ELF-1 (cell line): ENCODE data around the gene DCANP1.

Experiments
- DNase-seq: peaks from one replicate; pipeline ENCODE4 v3.0.0-alpha.2; 2016; ENCODE audit warnings: low read depth, low spot score

DCANP1 gene

DNA sequence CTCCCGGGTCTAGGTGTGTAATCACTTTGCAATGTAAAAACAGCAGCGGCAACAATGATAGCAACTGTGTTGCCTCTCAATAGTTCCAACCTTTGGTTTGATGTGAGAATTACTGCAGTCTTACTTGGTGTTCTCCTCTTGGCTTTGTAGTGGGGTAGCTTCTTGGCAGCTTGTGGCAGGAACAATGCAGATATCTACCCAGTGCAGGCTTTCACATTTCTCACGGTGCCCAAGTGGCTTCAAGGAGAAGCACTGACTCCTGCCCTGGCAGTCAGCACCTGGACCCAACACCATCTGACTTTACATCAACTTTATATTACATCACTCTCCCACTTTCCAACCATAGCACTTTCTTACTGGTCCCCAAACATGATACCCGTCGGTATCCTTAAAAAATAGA is 33.4 kb upstream of the DCANP1 start:
- no peak for DNase-seq

DNA sequence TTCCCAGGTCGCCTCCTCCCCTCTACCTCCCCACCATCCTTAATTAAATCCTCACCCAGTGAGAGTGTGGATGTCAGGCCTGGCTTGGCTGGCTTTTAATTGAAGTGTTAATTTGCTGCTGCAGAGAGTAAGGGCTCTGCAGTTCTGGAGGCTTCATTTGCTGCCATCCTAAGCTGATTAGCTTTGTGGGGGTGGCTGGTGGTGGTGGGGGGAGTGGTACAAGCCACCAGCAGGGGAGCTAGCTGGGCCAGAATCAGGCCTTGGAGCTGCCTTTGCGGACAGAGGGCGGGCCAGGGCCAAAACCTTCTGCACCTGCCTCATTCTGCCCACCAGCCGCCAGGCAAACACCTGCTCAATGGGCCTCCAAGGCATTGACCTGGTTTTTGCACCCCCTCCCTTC is 31.8 kb upstream of the DCANP1 start:
- no peak for DNase-seq

DNA sequence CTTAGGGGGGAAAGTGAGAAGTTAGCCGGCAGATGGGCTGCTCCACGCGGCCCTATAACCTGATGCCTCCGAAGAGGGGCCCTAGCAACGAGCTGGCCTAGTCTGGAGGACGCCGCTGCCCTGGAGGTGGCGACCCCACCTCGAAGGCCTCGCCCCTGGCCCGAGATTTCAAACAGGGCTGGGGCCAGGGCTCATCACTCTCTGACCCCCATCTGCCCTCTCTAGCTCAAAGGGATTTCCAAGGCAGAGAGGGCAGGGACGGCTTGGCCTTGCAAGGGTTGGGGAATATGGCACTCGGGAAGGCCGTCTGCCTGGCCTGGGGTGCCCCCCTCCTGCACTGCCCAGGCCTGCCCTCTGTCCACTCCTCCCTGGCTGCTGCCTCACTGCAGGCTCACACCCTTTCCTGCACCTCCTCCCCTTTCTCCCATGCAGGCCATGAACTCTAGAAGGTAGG is 30.5 kb upstream of the DCANP1 start:
- DNase-seq, result no peak

DNA sequence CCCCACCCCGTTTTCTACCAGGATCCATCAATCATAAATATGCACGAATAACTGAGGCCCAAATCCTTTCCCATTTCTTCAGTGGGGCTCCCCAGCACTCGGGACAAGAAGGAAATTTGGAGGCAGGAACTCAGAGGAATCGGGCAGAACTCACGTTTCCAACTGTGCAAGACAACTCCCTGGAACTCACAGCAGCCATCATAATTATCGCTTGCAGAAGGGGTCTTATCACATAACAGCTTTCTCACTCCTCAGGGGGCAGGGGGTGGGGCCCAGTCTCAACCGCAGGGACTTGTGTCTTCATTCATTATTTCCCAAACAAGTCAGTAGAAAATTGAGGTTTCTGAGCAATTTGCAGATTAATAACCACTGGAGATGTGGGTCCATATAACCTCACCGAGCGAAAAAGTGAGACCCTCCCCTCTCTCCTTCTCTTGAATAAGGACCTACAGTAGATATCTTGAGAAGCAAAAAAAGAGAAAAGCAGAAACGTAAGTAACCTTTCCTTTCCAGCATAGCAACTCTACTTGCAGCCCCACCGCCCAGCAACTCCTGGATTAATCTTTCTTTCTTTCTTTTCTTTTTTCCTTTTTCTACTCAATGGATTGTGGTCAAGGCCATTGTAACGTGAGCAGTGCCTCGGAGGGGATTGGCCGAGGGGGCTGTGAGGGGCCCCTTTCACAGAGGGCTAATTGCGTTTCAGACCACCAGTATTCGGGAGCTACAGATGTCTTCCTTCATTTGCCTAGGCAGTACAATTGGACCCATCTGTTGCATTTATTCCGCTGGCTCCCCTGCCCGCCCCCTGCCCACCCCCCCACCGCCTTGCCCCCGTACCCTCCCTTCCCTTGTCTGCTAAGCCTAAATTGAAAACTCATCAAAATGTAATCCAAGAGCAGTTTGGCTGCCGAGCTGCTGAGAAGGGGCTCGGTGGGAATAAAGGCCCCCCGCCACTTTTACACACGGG is 29.8 kb upstream of the DCANP1 start:
- no peak for DNase-seq

DNA sequence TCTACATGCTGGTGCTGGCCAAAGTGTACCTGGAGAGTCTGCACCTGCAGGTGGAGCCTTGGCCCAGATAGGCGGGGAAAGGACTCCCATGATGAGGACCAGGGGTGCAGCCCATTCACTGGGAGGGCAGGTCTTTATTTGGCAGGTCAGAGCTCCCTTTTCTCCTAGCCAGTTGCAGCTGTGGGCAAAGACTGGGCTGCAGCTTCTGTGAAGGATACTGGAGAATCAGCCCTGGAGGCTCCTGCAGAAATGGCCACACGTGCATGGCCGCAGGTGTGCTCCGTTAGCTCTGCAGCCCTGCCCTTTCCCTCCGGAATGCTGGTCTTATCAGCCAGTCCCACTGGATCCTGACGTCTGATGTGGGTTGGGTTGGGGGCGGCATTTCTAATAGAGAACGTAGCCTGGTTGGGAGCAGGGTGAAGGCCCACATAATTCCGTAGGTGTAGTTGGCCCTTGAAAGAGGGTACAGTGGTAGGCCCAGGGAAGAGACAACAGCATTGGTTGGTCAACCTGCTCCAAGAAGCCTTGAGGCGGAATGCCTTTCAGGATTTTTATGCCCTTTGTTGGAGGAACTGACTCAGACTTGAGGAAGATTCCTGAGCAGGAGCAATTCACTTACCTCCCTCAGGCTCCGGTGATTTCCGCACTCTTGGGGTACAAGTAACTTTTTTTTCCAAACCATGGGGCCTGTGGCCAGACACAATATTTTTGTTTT is 27.0 kb upstream of the DCANP1 start:
- peak; percentile 70 for DNase-seq

DNA sequence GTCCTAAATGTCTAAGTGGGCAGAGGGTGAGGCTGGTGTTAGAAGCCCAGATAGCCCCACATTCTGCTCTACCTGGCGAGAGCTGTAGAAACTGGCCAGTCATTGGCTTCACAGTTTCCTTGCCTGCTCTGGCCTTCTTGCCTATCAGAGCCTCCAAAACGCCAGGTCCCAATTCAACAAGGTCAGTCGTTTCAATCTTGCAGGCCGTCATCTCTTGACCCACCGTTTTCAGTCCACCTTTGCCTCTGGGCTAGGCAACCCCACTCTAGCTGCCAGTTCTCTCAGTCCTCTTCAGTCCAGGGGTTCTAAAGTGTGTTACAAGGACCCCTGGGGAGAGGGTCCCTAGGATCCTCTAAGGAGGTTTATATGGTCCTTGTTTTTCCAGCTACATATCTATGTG is 25.0 kb upstream of the DCANP1 start:
- DNase-seq, result no peak

GRCh38 chr5:135471726-135472125 is 24.6 kb upstream of the DCANP1 start:
- DNase-seq, result no peak

DNA sequence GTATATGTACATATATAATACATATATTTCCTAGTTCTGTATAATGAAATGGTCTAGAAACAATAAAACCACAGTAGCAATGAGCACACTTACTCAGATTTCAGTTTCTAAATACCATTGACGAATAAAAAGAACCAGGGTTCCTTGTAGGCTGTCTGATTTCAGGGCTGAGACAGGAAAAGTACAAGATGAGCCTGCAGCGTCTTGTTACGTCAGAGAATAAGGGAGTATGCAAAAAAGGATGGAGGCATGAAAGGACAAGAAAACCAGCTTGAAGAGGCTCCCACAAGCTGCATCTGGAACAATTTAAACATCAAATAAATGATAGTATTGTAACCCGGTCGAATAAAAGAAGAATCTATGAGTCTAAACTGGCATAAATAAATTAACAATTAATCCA is 22.8 kb upstream of the DCANP1 start:
- no peak for DNase-seq

DNA sequence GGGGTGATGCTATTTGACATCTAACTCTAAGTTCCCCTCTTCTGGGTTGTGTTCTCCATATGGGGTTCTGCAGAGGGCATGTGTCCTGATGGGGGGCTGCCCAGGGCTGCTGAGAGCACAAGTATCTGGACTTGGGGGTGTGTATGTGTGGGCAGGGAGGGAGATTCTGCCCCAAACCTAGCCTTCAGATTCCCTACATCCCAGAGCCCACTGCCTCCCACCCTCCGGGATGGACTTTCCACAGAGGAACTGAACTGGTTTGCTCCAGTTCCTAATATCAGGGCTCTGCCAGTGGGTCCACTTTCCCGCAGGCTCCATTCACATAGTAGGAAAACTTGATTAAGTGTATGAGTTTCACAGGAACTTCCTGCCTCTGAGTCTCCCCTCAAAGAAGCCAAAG is 21.4 kb upstream of the DCANP1 start:
- DNase-seq, result no peak

- DNase-seq, result no peak
Measured at GRCh38 chr5:135467871-135468485, 20.8 kb upstream of the DCANP1 start.

DNA sequence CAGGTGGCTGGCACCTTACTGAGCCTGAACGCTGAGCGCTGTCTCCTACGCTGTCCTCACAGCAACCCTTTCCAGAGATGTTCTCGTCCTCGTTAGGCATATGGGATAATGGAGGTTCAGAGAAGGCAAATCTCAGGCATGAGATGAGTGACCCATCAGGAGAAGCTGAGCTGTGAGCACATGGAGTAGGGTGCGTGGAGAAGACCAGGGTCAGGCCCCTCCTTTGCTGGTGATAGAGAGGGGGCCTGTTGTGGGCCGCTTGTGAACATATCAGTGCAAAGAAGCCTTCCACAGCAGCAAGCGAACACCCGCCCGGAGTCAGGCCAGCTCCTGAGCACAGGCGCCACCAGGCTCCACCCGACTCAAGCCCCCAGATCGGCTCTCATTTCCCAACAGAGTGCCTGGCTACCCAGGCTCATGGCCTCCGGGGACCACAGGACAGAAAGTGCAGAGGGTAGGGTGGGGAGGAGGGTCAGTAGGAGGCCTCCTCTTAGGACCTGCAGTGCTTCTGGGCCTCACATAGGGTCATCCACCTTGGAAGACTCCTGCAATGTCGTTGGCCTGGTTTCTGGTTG is 20.0 kb upstream of the DCANP1 start:
- DNase-seq, result no peak

DNA sequence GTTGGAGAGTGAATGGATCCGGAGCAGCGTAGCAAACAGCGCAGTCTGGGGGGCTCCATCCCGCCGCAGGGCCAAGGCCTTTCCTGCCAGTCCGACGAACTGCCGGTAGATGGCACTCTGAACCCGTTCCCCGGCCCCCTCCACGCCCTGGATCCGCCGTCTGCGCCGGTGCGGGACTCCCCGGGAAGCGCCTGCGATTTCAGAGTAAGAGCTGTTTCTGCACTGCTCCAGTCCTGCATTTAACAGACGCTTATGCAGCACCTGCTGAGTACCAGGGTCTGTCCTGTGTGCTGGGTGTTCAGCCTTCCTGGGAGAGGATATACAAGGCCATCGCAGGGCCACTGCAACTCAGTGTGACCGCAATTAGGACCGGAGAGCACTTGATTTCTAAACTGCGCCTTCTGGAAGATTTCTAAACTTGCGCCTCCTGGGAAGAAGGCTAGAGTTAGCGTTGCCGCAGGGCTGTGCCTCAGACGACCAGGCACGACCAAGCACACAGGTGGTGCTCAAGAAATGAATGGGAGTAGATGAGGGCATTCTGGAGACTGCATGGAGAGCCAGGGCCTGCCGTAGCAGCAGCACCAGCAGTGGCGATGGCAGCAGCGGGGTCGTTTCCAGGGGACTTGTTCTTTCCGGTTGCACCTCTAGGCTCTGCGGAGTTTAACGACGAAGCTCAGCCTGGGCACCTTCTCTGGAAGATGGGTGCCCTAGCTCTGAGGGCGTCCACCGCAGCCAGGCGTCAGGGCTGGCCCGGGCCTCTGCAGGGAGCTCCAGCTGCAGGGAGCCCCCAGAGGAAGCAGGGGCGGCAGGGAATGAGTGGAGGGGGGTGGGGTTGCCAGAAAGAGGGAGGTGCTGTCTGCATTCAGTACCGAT is 19.3 kb upstream of the DCANP1 start:
- DNase-seq, result peak; percentile 91

- no peak for DNase-seq
Measured at GRCh38 chr5:135465391-135466122, 18.4 kb upstream of the DCANP1 start.

DNA sequence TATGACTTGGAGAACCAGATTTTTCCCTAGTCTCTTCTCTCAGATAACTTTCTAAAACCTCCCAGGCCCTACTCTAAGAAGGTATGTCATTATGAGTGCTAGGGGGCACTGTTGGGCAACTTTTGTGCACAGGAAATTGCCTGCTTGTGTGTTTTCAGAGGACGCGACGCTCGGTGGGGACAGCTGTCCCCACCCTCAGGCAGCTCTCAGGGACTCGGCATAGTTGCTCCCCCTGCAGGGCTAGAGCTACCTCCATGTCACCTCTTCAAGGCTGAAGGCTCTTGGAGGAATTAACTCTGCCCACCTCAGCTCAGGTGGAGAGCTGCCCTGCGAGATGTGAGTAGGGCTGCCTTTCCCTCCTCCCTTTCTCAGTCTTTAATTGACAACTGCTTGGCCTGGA is 15.2 kb upstream of the DCANP1 start:
- DNase-seq, result peak; percentile 96

- no peak for DNase-seq
Measured at GRCh38 chr5:135461481-135462151, 14.5 kb upstream of the DCANP1 start.

DNA sequence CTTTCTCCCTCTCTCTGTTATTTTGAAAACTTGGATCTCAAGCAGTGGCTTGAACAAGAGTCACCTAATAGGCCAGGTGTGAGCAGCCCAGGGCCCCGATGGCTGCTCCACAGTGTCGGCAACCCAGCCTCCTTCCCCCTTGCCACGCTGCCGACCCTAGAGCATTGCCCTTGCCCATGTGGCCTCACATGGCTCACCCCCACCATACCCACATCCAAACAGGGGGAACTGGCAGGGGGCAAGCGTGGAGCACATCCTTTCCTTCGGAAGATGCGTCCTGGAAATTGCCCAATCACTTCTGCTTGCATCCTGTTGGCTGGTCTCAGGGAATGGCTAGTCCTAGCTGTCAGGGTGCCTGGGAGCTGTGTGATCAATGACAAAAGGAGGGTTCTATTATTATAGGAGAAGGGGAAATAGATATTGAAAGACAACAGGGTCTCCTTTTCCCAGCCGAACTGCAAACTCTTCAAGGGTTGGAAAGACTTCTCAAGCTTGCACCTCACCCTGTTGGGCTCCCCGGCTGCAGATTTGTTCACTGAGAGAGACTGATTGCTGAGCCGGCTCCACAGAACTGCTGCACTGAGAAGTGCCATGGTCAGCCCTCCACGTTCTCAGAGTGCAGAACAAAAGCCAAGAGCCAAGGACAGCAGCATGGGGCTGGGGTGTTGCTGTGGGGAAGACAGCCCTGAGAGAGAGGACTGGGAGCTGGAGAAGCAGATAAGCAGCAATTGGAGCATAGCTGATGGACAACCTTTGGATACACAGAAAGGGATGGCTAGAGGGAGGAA is 13.3 kb upstream of the DCANP1 start:
- no peak for DNase-seq

DNA sequence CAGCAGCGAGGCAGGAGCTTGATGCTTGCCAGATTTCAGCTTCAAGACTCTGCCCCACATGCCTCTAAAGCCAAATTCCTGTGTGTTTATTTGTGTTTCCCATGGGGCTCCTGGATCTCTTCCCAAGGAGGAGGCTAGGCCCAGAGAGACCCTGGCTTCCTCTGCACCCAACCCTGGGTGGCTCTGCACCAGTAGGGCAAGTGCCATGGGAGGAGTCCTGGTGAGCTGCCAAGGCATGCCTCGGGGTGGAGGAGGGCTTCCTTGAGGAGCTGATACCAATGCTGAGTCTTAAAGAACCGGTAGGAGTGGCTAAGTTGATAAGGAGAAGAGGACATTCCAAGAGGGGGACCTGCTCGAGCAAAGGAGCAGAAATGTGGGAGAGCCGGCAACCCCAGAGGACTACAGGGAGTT is 11.8 kb upstream of the DCANP1 start:
- no peak for DNase-seq

DNA sequence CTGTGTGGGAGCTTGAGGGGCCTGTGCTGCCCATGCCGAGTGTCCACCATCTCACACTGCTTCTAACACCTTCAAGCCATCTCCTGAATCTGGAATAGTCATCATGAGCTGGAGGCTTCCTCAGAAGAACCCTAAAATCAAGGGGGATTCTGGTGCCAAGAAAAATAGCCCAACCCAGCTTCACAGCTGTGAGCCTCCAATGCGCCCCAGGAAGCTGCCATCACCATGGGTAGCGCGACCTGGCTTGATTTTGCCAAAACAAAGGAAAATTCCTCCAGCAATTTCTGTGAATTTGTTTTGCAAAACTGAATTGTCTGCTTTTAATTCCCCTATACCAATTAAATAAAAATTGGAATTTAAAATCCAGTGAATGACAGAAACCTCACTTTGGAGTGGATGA is 11.2 kb upstream of the DCANP1 start:
- DNase-seq, result no peak
